Activated CD4-positive, alpha-beta T cell treated with anti-CD3 and anti-CD28 coated beads, Interleukin-2, amount 50 U/mL, for 24 hours (primary cell): ENCODE data around the gene TARBP1.
A peak's percentile ranks its signal among the peaks of the same experiment; 100 is the strongest.

Experiments
- DNase-seq, 2 donors: peaks; one replicate each; pipeline ENCODE4 v3.0.0-alpha.2; 2020; ENCODE audit warnings: low read depth in 1 of 2, low spot score in 1 of 2

The TARBP1 gene

DNA sequence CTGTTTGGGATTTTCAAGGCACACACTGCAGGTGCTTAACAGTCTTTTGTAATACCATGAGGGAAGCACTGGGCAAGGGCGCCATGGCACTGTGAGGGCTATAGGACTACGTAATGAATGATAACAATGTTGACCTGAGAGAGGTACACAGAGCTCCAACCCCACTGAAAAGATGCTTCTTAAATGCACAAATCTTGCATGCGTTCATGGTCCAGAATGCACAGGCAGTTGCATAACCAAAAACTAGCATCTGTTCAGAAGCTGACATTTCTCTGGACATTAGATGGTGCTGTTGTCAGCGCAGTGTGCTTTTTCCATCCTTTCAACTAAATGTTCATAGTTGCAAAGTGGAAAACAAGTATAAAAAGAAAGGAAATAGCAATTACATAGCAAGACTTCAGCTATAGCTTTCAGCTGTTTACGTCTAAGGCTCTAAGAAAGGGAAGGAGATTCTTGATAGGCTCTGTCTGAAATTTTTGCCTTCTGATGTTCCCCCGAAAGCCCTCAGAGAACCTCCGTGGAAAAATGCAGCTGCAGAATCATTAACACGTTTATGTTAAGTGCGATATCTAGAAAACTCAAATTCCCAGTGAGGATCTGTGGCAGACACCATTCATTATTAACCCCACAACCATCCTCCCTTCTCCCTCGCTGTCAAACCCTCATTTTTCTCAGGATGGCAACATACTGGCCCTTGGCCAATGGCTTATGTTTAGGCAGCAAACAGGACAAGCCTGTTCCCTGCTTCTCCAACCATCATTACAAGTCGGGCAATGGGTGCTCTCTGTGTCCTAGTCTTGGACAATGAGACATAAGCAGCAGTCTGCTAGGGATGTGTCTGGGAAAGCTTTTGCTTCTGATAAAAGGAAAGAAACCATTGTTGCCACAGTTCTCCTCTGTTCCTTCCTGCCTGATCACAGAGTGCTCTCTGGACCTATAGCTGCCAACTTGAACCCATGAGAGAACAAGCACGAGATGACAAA is 8.2 kb upstream of the TARBP1 start:
- DNase-seq = no peak

DNA sequence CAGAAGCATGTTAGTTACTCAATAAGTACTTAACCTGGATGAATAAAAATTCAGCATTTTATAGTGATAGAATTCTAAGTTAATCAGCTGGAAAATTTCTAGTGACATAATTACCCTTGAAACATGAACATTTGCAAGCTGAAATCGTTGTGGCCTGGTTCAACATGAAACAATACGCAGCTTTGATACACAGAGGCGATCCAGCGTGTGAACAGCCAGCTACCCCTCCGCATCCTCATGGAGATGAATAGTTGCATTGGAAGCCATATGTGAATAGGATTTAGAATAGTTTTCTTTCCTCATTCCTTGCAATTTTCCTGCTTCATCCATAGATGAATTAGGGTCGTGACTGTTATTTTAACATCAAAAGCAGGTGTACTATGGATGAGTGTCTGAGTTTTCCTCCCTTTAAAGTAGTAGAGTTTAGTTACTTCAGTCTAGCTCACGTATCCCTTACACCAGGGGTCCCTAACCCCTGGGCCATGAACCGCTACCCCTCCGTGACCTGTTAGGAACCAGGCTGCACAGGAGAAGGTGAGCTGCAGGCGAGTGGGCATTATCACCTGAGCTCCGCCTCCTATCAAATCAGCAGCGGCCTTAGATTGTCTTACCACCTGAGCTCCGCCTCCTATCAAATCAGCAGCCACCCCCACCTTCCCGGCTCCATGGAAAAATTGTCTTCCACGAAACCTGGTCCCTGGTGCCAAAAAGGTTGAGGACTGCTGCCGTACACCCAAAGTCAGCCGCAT is 6.2 kb upstream of the TARBP1 start:
- DNase-seq = no peak

DNA sequence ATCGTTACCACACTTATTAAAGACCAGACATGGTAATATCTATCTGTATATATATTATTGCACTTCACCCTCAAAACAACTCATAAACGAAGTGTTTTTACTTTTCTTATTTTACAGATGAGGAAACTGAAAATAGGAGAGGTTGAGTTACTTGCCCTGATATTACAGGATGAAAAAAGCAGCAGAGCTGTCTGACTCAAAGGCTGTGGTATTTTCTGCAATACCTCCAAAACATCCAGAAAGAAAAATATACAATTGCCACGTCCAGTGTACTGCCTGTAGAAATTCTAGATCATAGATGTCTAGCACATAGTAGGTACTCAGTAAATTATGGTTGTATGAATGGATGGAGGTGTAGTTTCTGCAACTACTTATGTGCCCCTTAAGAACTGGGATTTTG is 5.2 kb upstream of the TARBP1 start:
- no peak for DNase-seq

DNA sequence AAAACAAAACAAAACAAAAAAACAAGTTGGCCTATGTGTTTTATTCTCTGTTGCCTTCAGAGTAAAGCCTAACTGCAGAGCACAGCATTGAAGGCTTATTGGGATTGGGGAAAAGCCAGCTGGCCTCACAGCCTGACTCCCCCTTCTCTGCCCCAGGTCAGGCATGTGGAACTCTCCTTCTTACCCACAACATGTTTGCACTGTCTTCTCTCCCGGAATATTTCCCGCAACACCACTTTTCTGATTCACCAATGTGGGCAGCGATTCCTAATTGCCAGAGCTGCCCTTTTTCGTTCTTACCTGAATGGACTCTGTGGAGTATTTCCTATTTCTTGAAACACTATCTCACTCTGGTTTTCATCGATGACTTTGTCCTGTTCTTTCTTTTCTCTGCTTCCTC is 2.8 kb upstream of the TARBP1 start:
- DNase-seq = no peak

DNA sequence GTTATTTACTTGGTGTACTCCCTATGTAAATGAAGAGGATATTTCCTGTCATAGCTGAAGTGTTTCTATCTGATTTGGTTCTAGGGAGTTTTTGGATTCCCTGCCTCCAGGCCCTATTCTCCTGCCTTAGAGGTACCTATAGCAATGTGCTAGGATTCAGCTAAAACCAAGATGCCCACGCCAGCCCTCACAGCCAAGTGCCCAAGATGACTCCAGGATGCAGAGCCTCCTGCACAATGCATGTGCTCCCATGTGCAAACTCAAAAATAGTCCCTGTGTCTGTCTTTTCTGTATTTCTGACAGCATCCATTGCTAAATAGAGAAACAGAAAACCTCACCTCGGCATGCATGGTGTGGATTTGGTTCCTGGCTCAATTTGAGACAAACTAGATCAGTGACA is 887 bp upstream of the TARBP1 start:
- DNase-seq = no peak

DNA sequence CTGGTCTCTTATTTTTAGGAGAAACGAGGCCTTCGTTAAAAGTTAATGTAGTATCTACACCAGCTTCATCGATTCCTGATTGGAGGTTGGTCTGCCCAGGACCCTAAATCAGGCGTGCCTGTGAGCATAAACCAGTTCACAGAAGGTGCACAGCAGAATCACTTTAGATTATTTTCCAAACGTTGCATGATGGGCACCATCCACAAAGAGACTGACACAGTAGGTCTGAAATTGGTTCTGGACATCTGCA is 256 bp upstream of the TARBP1 start:
- no peak for DNase-seq

DNA sequence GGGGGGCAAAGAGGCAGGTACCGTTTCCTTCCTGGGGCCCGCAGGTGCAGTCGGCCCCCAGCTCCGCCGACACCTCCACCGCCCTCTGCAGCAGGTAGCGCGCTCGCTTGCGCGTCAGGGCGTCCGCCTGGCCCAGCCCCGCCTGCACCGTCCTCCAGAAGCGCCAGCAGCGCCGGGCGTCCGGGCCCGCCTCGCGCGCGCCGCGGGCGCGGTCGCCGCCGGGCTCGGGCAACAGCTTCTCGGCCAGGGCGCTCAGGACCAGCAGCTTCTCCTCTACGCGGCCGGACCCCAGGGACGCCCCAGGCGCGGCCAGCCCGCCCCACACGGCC is 863 bp downstream of the TARBP1 start:
- peak; percentile 51 to 55 for DNase-seq

DNA sequence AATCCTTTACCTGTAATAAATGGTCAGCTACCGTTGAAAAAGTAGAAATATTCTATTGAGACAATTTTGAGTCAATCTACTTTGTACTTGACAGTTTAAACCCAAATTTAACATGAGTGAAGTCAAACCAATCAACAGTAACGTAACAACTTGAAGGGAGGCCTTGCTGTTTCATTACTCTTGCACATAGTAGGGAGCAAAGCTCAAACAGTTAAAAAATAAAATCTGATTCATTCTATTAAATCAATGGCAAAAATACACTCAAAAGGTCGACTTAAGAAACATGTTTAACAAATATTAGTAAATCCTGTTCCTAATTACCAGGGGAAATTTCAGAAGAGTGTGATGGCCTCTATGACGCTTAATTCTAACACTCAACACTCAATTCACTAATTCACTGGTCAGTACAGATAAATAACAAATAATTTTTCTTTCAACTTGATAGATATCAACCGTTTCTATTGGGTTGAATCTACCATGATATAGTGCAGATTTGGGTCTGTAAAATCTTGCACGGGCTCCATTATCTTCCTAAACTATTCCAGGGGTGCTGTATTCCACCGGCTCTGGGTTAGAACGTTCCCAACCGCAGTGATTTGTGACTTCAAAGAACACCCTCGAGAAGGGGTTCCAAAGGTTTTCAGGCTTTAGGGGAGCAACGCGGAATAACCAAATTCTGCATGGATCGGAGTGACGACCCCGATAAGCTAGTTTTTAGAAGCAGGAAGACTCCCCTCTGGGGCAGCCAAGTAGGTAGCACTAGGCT is 1.4 kb downstream of the TARBP1 start:
- DNase-seq = no peak

DNA sequence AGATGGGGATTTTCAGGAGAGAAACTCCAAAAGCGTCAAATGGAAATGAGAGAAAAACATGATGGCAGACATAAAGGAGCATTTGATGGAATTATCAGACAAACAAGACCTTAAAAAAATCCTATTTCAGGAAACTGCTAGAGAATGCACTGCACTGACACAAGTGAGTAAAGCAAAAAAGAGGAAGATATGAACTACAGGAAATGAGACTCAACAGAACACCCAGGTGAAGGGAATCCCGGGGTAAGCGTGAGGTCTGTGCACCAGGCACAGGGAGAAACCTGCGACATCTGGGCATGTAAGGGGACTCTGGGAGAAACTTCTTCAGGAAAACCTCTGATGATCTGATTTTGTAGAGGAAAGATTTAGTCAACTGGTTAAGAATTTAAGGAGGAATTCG is 2.8 kb downstream of the TARBP1 start:
- DNase-seq = no peak

DNA sequence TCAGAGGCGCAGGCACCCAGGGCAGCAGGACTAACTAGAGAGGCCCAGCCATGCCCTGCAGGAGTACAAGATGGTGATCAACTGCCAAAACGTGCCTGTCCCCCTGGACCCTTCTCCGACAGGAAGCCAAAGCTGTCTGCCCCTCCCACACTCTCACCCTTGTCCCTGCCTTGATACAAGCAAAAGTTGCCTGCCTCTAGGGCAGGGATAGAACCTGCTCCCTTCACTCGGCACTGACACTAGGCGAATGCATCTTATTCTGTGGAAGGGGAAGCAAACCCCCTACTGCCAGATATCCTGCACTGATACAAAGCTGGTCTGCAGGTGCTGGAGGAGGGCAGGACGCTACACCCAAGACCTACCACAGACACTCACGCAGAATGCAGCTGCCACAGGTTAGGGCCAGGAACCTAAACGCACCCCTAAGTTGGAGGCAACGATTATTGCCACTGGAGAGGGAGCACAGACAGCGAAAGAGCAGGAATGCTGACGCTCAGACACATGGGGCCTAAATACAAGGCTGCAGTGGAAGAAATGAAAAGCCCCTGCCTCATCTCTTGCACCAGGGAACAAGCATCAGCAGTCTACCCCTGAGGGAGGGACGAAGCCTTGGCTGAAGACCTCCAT is 3.7 kb downstream of the TARBP1 start:
- no peak for DNase-seq

DNA sequence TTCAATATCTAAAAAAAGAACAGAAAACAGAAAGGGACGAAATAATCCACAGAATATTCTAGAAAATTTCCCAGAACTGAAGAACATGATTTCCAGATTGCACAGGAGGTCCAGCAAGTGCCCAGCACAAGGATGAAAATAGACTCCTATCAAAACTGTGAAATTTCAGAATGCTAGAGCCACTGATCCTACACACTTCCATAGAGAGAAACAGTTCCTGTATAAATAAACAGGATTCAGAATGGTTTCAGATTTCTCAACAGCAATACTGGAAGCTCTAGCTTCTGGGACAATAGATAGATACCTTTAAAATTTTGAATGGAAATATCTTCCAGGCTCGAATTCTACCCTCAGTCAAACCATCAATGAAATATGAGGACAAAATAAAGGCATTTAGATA is 4.6 kb downstream of the TARBP1 start:
- no peak for DNase-seq

DNA sequence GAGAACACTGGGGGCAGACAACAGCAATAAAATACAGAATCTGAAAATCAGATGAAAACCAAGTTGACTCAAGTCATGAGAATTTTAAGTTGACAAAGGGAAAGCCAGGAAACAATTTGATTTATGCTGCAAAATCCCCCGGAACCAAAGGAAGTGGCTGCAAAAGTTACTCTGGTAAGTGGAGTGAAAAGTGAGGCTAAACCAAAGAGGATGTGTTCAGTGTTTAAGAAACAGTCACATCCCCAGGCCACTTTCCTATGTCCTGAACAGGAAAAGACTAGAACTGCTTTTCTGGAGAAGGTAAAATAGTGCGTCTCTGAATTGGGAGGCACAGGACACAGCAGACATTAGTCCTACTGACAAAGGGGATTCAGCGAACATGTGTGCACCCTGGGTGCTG is 5.9 kb downstream of the TARBP1 start:
- no peak for DNase-seq

DNA sequence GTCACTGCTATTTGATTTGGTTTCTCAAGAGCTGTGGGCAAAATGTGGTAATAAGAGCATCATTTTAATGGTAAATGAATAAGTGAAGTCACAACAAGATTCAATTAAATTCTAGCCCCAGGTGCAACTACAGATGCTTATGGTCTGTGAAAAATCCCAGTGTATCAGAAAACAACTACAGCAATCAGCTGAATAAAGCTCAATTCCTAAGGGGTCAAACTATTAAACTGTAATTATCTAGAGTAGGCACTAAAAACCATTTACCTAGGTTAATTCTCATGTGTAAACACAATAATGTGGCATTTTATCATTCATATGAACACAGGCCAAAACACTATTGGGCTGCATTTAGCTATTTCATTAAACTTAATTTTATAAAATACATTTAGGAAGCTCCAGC is 9.6 kb downstream of the TARBP1 start:
- DNase-seq = no peak

DNA sequence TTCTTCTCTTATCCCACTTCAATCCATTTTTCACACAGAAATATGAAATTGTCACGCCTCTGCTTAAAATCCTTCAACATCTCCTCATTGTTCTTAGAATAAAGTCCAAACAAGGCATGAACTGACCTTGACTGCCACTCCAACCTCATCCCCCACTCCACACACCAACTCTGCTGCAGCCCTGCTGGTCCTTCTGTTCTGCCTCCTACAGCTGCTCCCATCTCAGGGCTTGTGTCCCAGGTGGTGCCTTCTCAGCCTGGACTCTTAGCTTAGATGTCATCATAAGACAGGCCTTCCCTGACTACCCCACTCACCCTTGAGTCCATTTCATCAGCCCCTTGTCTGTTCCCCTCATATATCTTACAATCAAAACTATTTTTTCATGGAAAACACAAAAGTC is 10.4 kb downstream of the TARBP1 start:
- DNase-seq = no peak

DNA sequence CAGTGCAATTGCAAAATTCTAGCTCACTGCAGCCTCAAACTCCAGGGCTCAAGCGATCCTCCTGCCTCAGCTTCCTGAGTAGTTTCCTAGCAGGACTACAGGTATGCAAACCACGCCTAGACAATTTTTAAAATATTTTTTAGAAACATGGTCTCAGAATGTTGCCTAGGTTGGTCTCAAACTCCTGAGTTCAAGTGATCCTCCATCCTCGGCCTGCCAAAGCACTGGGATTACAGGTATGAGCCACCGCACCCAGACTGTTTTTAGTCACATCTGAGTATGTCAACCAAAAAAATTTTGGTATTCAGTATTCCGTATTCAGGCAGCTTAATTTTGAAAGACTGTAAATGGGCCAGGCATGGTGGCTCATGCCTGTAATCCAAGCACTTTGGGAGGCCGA is 11.2 kb downstream of the TARBP1 start:
- no peak for DNase-seq

DNA sequence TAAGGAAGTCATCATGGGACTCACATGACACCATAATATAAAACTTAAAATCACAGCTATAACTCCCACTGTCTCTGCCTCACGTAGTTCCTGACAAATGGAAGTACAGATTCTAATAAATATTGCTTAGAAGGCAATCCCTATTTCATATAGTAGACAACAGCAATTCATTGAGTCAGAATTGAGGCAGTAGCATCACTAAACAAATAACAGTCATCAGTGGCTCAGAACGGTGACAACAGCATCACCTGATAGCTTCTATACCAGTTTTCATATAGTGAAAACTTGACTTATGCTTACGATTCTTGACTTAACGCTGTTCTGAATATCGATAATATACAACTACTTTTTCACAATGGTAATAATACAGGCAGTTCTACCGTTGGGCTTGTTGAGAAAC is 12.0 kb downstream of the TARBP1 start:
- no peak for DNase-seq

DNA sequence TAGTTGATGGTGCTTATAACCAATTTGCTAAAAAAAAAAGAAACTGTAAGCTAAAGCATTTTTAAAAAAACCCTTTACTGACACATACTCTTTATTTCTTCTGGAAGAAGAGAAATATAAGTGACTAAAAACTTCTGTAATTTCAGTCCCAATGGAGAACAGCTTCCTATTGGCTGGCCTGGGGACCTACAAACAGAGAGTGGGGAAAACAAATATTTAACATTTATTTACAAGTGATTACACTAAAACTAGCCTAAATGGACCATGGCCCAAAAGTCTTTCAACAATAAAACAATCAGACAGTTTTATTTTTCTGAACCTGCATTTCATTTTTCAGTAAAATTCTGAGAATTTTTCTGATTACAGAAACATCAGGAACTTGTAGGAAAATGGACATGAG is 15.2 kb downstream of the TARBP1 start:
- DNase-seq = no peak

DNA sequence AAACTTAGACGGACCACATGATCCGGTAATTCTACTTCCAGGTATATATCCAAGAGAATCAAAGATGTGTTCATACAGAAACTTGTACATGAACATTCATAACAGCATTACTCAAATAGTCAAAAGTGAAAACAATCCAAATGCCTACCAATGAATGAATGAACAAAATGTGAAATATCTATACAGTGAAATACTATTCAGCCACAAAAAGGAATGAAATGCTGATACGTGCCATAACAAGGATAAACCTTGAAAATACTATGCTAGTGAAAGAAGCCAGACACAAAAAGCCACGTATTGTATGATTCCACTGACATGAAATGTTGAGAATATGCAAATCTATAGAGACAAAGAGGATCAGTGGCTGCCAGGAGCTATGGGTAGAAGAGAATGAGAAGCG is 18.3 kb downstream of the TARBP1 start:
- DNase-seq = no peak

DNA sequence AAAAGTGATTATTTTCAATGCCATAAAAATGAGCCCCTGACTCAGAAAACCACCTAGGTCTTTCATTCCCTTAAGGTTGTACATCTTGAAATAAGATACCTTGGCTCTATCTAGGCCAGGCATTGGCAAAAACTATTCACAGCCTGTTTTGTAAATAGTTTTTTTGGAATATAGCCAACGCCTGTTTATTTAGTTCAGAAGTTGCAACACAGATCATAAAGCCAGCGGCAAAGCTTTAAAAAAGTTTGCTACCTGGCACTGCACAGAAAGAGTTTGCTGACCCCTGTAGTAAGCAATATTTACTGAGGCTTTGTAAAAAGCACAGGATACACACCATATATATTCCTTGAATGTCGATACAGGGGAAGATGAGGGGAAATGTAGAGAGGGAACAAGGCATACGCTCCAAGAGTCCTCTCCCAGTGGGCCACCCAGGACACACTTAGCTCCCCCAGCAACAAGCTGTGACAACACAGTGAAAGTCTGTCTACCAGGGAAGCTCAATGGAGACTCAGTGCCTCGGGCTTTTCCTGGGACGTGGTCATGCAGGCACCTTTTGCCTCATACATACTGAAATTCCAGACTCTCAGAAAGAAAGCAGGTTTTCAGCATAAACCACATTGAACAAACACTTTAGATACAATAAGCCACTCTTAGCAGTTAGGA is 20.5 kb downstream of the TARBP1 start:
- no peak for DNase-seq

DNA sequence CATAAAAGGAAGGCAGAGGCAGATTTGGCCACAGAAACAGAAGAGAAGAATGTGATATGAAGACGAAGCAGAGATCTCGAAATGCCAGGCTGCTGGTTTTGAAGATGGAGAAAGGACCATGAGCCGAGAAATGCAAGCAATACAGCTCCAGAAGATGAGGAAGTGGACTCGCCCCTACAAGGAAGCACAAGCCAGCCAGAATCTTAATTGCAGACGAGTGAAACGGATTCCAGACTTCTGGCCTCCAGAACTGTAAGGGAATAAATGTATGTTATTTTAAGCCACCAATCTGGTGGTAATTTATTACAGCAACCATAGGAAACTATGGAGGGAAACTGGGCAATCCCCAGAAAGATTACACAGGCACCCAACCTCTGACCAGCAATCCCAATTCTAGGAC is 24.1 kb downstream of the TARBP1 start:
- no peak for DNase-seq

DNA sequence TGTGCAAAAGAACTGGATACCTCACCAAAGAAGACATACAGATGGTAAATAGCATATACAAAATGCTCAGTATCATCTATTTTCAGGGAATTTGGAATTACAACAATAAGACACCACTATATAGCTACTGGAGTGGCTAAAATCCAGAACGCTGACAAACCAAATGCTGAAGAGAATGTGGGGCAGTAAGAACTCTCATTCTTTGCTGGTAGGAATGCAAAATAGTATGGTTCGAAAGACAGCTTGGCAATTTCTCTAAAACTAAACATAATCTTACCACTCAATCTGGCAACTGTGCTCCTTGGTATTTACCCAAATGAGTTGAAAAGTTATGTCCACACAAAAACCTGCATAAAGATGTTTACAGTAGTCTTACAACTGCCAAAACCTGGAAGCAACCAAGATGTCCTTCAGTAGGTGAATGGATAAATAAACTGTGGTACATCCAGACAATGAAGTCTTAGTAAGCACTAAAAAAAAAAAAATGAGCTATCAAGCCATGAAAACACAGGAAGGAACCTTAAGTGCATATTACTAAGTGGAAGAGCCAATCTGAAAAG is 26.5 kb downstream of the TARBP1 start:
- DNase-seq = no peak
